ENCODE results near the gene CDK11B. TPM values are rescaled to one million over a fixed set of nuclear protein-coding genes. Genes with fewer than 3 reads are reported as not detected.

The CDK11B gene
- total RNA-seq, 1 experiment from 2014 or later, result 38.6 TPM

DNA sequence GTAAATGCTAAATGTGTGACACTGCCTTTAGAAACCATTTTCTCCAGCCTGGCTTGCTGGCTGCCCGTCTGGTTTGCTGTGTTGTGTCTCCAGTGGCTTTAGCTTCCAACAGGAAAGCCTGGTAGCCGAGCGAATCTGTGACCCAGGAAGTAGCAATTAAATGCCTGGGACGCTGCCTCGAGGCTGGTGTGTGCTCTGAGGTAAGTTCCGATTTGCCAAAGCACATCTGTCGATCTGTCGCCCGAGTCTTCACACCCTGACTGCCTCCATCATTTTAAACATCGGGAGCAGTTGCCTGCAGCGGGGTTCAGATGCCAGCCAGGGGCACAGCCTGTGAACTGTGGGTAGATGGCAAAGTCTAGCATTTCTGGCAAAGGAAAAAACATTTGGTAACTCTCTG, 41.3 kb downstream of the CDK11B start:
- no peak for ATAC-seq
- no peak overlapping the region for H3K9ac ChIP-seq (ENCODE audit: low read length)
- TF ChIP-seq, protein P1, sequence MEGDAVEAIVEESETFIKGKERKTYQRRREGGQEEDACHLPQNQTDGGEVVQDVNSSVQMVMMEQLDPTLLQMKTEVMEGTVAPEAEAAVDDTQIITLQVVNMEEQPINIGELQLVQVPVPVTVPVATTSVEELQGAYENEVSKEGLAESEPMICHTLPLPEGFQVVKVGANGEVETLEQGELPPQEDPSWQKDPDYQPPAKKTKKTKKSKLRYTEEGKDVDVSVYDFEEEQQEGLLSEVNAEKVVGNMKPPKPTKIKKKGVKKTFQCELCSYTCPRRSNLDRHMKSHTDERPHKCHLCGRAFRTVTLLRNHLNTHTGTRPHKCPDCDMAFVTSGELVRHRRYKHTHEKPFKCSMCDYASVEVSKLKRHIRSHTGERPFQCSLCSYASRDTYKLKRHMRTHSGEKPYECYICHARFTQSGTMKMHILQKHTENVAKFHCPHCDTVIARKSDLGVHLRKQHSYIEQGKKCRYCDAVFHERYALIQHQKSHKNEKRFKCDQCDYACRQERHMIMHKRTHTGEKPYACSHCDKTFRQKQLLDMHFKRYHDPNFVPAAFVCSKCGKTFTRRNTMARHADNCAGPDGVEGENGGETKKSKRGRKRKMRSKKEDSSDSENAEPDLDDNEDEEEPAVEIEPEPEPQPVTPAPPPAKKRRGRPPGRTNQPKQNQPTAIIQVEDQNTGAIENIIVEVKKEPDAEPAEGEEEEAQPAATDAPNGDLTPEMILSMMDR (conservative IDR thresholded peaks at IDR 0.05; ENCODE audit: low read depth, low read length), result no peak
- TF ChIP-seq EZH2 (IDR thresholded peaks at IDR 0.05; ENCODE audit: low read length, unreplicated experiment) (no peak), EZH2phosphoT487 (IDR thresholded peaks at IDR 0.05; ENCODE audit: borderline replicate concordance, low read length) (no peak)

DNA sequence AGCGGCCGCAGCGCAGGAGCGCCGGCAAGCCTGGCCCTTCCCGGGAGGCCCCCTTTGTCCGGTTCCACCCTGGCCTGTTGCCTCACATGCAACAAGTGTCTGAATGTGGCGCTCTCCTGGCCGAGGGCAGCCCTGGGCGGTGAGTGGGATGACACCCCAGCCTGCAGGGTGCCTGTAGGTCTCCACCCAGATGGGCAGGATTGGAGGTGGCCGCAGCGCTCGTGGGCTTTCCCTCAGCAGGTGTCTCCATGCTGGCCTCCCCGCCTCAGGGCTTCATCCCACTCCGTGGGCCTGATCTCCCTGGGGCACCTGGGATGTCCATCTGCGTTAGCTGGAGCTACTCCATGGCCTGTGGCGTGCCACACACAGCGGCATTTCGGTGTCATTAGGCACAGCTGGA, 42.0 kb downstream of the CDK11B start:
- no peaks in the 10 kb centered on the region for H3K9me2 ChIP-seq (replicated peaks; ENCODE audit: low read length)
- peak overlapping the region; percentile 94 for H3K4me3 ChIP-seq (ENCODE audit: low read length)
- H3F3A ChIP-seq (ENCODE audit: low read length, unreplicated experiment), result peaks cover 4% of the 10 kb centered on the region
- intact Hi-C loops (cut with micrococcal nuclease), result loop anchor here (10.0 kb wide), 1 partner anchor 552 kb away; no protein-coding TSS in a partner anchor
- H3K27ac ChIP-seq (ENCODE audit: low read length), result no peak overlapping the region
- no peaks in the 10 kb centered on the region; the same call in 1 of the 2 replicates for H3K36me3 ChIP-seq (ENCODE audit: low read depth, low read length)
- ChIA-PET CTCF (interaction anchor here (0.6 kb wide), 1 partner anchor 41 kb away, joined by 3 read pairs; no protein-coding TSS in a partner anchor), POLR2A (ENCODE audit: unreplicated experiment) (no interaction called here)
- TF ChIP-seq EZH2 (IDR thresholded peaks at IDR 0.05; ENCODE audit: low read length, unreplicated experiment) (no peak), EZH2phosphoT487 (IDR thresholded peaks at IDR 0.05; ENCODE audit: borderline replicate concordance, low read length) (no peak)
- TF ChIP-seq, protein P1 (conservative IDR thresholded peaks at IDR 0.05; ENCODE audit: low read depth, low read length), result no peak
- H3K9ac ChIP-seq (ENCODE audit: low read length), result peak overlapping the region; percentile 98
- BruUV-seq (replicated peaks), result no TSS peak
- H3K79me2 ChIP-seq (ENCODE audit: low read length), result peaks cover 39% of the 10 kb centered on the region
- no peaks in the 10 kb centered on the region for H3K27me3 ChIP-seq (ENCODE audit: low read length)
- H3K9me3 ChIP-seq (ENCODE audit: low read length), result no peaks in the 10 kb centered on the region
- DNase-seq (no peak), ATAC-seq (no peak)
- peak overlapping the region; percentile 21 for H2AFZ ChIP-seq (ENCODE audit: low read length)
- peak overlapping the region; percentile 84 for H3K4me2 ChIP-seq (ENCODE audit: low read length)
- peaks cover 16% of the 10 kb centered on the region; the same call in 1 of the 2 replicates for H4K20me1 ChIP-seq (ENCODE audit: low read length)
- peaks cover 28% of the 10 kb centered on the region for H3K4me1 ChIP-seq (ENCODE audit: insufficient read depth, low read length)

More for the DNA sequence above, 41.3 kb downstream of the CDK11B start:
- DNase-seq, result no peak
- no peaks in the 10 kb centered on the region for H3K27me3 ChIP-seq (ENCODE audit: low read length)
- no peaks in the 10 kb centered on the region for H3K9me2 ChIP-seq (replicated peaks; ENCODE audit: low read length)
- peak overlapping the region; percentile 84 for H3K4me2 ChIP-seq (ENCODE audit: low read length)
- peak overlapping the region; percentile 94 for H3K4me3 ChIP-seq (ENCODE audit: low read length)
- ChIA-PET CTCF (no interaction called here), POLR2A (ENCODE audit: unreplicated experiment) (no interaction called here)
- H3K79me2 ChIP-seq (ENCODE audit: low read length), result peaks cover 39% of the 10 kb centered on the region
- no peaks in the 10 kb centered on the region; the same call in 1 of the 2 replicates for H3K36me3 ChIP-seq (ENCODE audit: low read depth, low read length)
- no peak overlapping the region for H3K27ac ChIP-seq (ENCODE audit: low read length)
- intact Hi-C loops (cut with micrococcal nuclease), result loop anchor here (10.0 kb wide), 1 partner anchor 553 kb away; no protein-coding TSS in a partner anchor
- H2AFZ ChIP-seq (ENCODE audit: low read length), result no peak overlapping the region
- H3F3A ChIP-seq (ENCODE audit: low read length, unreplicated experiment), result peaks cover 4% of the 10 kb centered on the region
- no peaks in the 10 kb centered on the region for H3K9me3 ChIP-seq (ENCODE audit: low read length)
- TSS peak; percentile 41 for BruUV-seq (replicated peaks)
- peaks cover 16% of the 10 kb centered on the region; the same call in 1 of the 2 replicates for H4K20me1 ChIP-seq (ENCODE audit: low read length)
- peaks cover 28% of the 10 kb centered on the region for H3K4me1 ChIP-seq (ENCODE audit: insufficient read depth, low read length)

Data from PC-3 (cell line).